MM.1S (cell line): ENCODE measurements around the gene TREML1.
"Not testable (repeated sequence)": the region's sequence is repeated elsewhere in the genome, so short reads cannot be mapped to it uniquely, and the experiment has no call there.

ENCODE experiments used
- DNase-seq: peaks from one replicate; pipeline ENCODE4 v3.0.0-alpha.2; 2015
- H2AFZ ChIP-seq: fragments of 300-600 bp; sonication (generic); 2 replicates; pipeline ENCODE4 v1.6.0; 2016; ENCODE audit warnings: antibody characterized with exemption, low read length
- H3F3A ChIP-seq: fragments of 300-600 bp; sonication (generic); 2 replicates; pipeline ENCODE4 v1.6.1; 2016; ENCODE audit warnings: mild to moderate bottlenecking, antibody characterized with exemption, low read length, moderate library complexity, mixed read lengths; ENCODE audit not compliant: insufficient read depth
- H3K27ac ChIP-seq: fragments of 300-600 bp; sonication (generic); 2 replicates; pipeline ENCODE4 v1.5.1; 2016; ENCODE audit warnings: mild to moderate bottlenecking, low read length
- H3K27me3 ChIP-seq: fragments of 300-600 bp; sonication (generic); replicated peaks from 2 replicates; pipeline ENCODE4 v1.6.0; 2016; ENCODE audit warnings: low read length; ENCODE audit not compliant: insufficient read depth
- H3K36me3 ChIP-seq: fragments of 300-600 bp; sonication (generic); replicated peaks from 2 replicates; pipeline ENCODE4 v1.6.1; 2016; ENCODE audit warnings: mild to moderate bottlenecking, low read length, mixed read lengths; ENCODE audit not compliant: insufficient read depth
- H3K4me1 ChIP-seq: fragments of 300-600 bp; sonication (generic); 2 replicates; pipeline ENCODE4 v1.6.1; 2016; ENCODE audit warnings: low read length, mixed read lengths
- H3K4me2 ChIP-seq: fragments of 300-600 bp; sonication (generic); 2 replicates; pipeline ENCODE4 v1.6.0; 2016; ENCODE audit warnings: low read depth, low read length
- H3K4me3 ChIP-seq: fragments of 300-600 bp; sonication (generic); 2 replicates; pipeline ENCODE4 v1.5.1; 2016; ENCODE audit warnings: low read length, mixed read lengths
- H3K79me2 ChIP-seq: fragments of 300-600 bp; sonication (generic); 2 replicates; pipeline ENCODE4 v1.6.1; 2016; ENCODE audit warnings: mixed run types, low read length, mixed read lengths
- H3K9ac ChIP-seq: fragments of 300-600 bp; sonication (generic); 2 replicates; pipeline ENCODE4 v1.6.1; 2016; ENCODE audit warnings: low read length, mixed read lengths
- H3K9me2 ChIP-seq: fragments of 300-600 bp; sonication (generic); replicated peaks from 2 replicates; pipeline ENCODE4 v1.6.1; 2016; ENCODE audit warnings: mild to moderate bottlenecking, low read length, mixed read lengths; ENCODE audit not compliant: insufficient read depth
- H3K9me3 ChIP-seq: fragments of 300-600 bp; sonication (generic); replicated peaks from 2 replicates; pipeline ENCODE4 v1.6.1; 2016; ENCODE audit warnings: mild to moderate bottlenecking, low read length, mixed read lengths; ENCODE audit not compliant: insufficient read depth
- H4K20me1 ChIP-seq: fragments of 300-600 bp; sonication (generic); 2 replicates; pipeline ENCODE4 v1.6.1; 2016; ENCODE audit warnings: mild to moderate bottlenecking, low read length, moderate library complexity, mixed read lengths; ENCODE audit not compliant: insufficient read depth
- CTCF ChIP-seq: fragments of 300-600 bp; sonication (generic); IDR thresholded peaks from 2 replicates; pipeline ENCODE4 v1.5.1; 2016; ENCODE audit warnings: antibody characterized with exemption, low read length, mixed read lengths
- EZH2 ChIP-seq: fragments of 300-600 bp; sonication (generic); optimal IDR thresholded peaks from 2 replicates; pipeline ENCODE3; 2017; ENCODE audit warnings: low read depth, mild to moderate bottlenecking, antibody characterized with exemption, low read length, mixed read lengths
- EZH2phosphoT487 ChIP-seq: fragments of 300-600 bp; sonication (generic); IDR thresholded peaks from 2 replicates; pipeline ENCODE4 v1.6.1; 2018; ENCODE audit warnings: antibody characterized with exemption, low read length

The TREML1 gene

GRCh38 chr6:41191569-41191968, 37.4 kb upstream of the TREML1 start:
- Histone ChIP-seq H2AFZ (no peak overlapping the region), H3K9ac (no peak overlapping the region), H3K4me1 (no peaks in the 10 kb centered on the region), H3K79me2 (no peaks in the 10 kb centered on the region), H3K27ac (no peak overlapping the region), H3K4me3 (no peak overlapping the region), H3F3A (no peaks in the 10 kb centered on the region), H3K27me3 (no peaks in the 10 kb centered on the region), H3K4me2 (no peak overlapping the region), H3K9me2 (no peaks in the 10 kb centered on the region), H3K9me3 (no peaks in the 10 kb centered on the region), H3K36me3 (no peaks in the 10 kb centered on the region), H4K20me1 (no peaks in the 10 kb centered on the region)
- no peak for DNase-seq
- no peak for TF ChIP-seq EZH2
- TF ChIP-seq CTCF: peak; percentile 53

GRCh38 chr6:41190791-41191190, 36.6 kb upstream of the TREML1 start:
- Histone ChIP-seq H3K4me1 (no peaks in the 10 kb centered on the region), H3K79me2 (no peaks in the 10 kb centered on the region), H3K9ac (no peak overlapping the region), H3K4me3 (no peak overlapping the region), H3K27ac (no peak overlapping the region), H2AFZ (no peak overlapping the region), H3K9me3 (no peaks in the 10 kb centered on the region), H3K27me3 (no peaks in the 10 kb centered on the region), H3K36me3 (no peaks in the 10 kb centered on the region), H3K9me2 (no peaks in the 10 kb centered on the region), H3K4me2 (no peak overlapping the region), H4K20me1 (no peaks in the 10 kb centered on the region), H3F3A (no peaks in the 10 kb centered on the region)
- no peak for DNase-seq
- TF ChIP-seq EZH2phosphoT487 (no peak), CTCF (0 out of 2 replicates have a peak, but pooled peaks have one; percentile 3)

GRCh38 chr6:41189967-41190366, 35.8 kb upstream of the TREML1 start:
- Histone ChIP-seq H3K4me1 (no peaks in the 10 kb centered on the region), H3F3A (no peaks in the 10 kb centered on the region), H2AFZ (no peak overlapping the region), H3K27me3 (no peaks in the 10 kb centered on the region), H4K20me1 (no peaks in the 10 kb centered on the region), H3K36me3 (no peaks in the 10 kb centered on the region), H3K4me3 (no peak overlapping the region), H3K9me2 (no peaks in the 10 kb centered on the region), H3K4me2 (no peak overlapping the region), H3K9me3 (no peaks in the 10 kb centered on the region), H3K27ac (no peak overlapping the region), H3K9ac (no peak overlapping the region), H3K79me2 (no peaks in the 10 kb centered on the region)
- TF ChIP-seq EZH2phosphoT487 (no peak), EZH2 (no peak), CTCF (no peak)
- no peak for DNase-seq

- not testable (repeated sequence) for H3K4me3 ChIP-seq, H3K4me2 ChIP-seq, H2AFZ ChIP-seq, DNase-seq, H3K36me3 ChIP-seq, H3K27ac ChIP-seq, H3K79me2 ChIP-seq, H3K9me2 ChIP-seq, H3F3A ChIP-seq, H3K27me3 ChIP-seq, H4K20me1 ChIP-seq, H3K9ac ChIP-seq, H3K4me1 ChIP-seq, H3K9me3 ChIP-seq
Measured at GRCh38 chr6:41189046-41189445, 34.9 kb upstream of the TREML1 start.
